H1 (cell line): ENCODE data around the gene DOK7. TPM values are rescaled to one million over a fixed set of nuclear protein-coding genes. Genes with fewer than 3 reads are reported as not detected.

ENCODE experiments used
- BACH1 ChIP-seq: IDR thresholded peaks from 2 replicates; pipeline ENCODE4 v1.6.1; 2012; ENCODE audit warnings: low read length, improper control_type of control experiment
- HDAC2 ChIP-seq, 2 experiments: fragments of 300-600 bp in 1 of 2; sonication (generic) in 1 of 2; IDR thresholded peaks; 2 replicates each; pipeline ENCODE4 v1.6.1; 2011 to 2012; ENCODE audit warnings: low read depth in 2 of 2, low read length in 2 of 2, mild to moderate bottlenecking in 2 of 2, moderate library complexity in 2 of 2, borderline replicate concordance in 1 of 2, inconsistent platforms in 1 of 2
- JUN ChIP-seq: IDR thresholded peaks from 2 replicates; pipeline ENCODE4 v1.6.1; 2011; ENCODE audit warnings: low read depth, mild to moderate bottlenecking, improper control_type of control experiment, low read length
- RAD21 ChIP-seq, 2 experiments: IDR thresholded peaks in 1 of 2; conservative IDR thresholded peaks in 1 of 2; 2 replicates each; pipeline ENCODE4 v1.6.1; 2011; ENCODE audit warnings: low read depth in 2 of 2, low read length in 2 of 2, improper control_type of control experiment in 1 of 2, inconsistent platforms in 1 of 2, mild to moderate bottlenecking in 1 of 2, moderate library complexity in 1 of 2
- RXRA ChIP-seq: IDR thresholded peaks from 2 replicates; pipeline ENCODE4 v1.6.1; 2011; ENCODE audit warnings: low read depth, mild to moderate bottlenecking, low read length, moderate library complexity; ENCODE audit not compliant: insufficient read depth
- polyA plus RNA-seq, 7 experiments: library from polyadenylated mRNA; depleted of rRNA in 3 of 7; stranded (reverse) in 5 of 7; unstranded in 2 of 7; fragments of >200 nt in 5 of 7; fragments of 200-250 nt in 2 of 7; gene quantifications; 1 replicate in 5 of 7; 2 replicates in 1 of 7; 4 replicates in 1 of 7; pipeline versions ENCODE4 v1.2.1 to v1.2.3, GENCODE V29; 2011 to 2013; ENCODE audit warnings: missing spikeins in 2 of 7, mixed read lengths in 2 of 7
- total RNA-seq: library from RNA; stranded (reverse); fragmentation: NEBNext Ultra II Directional; extraction: Animal tissue kit (Norgen Biotek cat#: 25700); gene quantifications from 2 replicates; pipeline ENCODE4 v1.2.1, GENCODE V29; 2021
- TF ChIP-seq, protein P1 (sequence below), 3 experiments: IDR thresholded peaks; 1 replicate in 2 of 3; 2 replicates in 1 of 3; pipeline versions ENCODE4 v1.5.1 to v1.6.1; 2011; ENCODE audit warnings: low read length in 3 of 3, mild to moderate bottlenecking in 3 of 3, inconsistent platforms in 2 of 3, low read depth in 1 of 3, moderate library complexity in 1 of 3; ENCODE audit not compliant: insufficient read depth in 1 of 3; ENCODE audit errors: control extremely low read depth in 1 of 3

The DOK7 gene
- total and polyA plus RNA-seq, 2 of the 8 experiments (the other 6 are each of a cell fraction or from before 2014, with no cell fraction given): 0.32 TPM; not detected in 1

DNA sequence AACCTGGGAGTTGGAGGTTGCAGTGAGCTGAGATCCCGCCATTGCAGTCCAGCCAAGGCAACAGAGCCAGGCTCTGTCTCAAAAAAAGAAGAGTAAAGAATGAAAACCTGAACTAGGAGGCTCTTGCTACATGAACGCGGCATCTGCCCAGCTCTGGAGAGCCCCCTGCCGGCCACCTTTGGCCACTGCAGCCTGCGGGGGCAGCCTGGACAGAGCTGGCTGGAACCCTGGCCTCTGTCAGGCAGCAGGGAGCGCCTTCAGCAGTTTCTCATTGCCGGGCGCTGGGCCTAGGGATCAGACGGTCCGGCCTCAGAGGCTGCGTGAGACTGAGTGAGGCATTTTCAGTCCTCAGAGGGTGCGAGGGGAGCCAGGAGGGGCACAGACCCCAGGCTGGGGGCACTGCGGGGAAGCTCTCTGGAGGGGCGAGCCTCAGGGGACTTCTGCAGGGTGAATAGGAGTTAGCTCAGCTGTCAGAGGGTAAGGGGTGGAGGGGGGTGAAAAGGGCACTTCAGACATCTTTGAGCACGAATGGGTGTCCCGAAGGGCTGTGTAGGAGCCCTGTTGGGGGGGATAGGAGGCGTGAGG, 17.5 kb downstream of the DOK7 start (continued):
- TF ChIP-seq JUN: 0 out of 2 replicates have a peak, but pooled peaks have one; percentile 37
- peak; percentile 78 to 88 for TF ChIP-seq RAD21 (IDR thresholded peaks at IDR 0.05 in 1 of 2, conservative IDR thresholded peaks at IDR 0.05 in 1 of 2; ENCODE audit: low read depth in 2 of 2, low read length in 2 of 2)
- TF ChIP-seq BACH1: no peak
- TF ChIP-seq RXRA: no peak
- TF ChIP-seq, protein P1, sequence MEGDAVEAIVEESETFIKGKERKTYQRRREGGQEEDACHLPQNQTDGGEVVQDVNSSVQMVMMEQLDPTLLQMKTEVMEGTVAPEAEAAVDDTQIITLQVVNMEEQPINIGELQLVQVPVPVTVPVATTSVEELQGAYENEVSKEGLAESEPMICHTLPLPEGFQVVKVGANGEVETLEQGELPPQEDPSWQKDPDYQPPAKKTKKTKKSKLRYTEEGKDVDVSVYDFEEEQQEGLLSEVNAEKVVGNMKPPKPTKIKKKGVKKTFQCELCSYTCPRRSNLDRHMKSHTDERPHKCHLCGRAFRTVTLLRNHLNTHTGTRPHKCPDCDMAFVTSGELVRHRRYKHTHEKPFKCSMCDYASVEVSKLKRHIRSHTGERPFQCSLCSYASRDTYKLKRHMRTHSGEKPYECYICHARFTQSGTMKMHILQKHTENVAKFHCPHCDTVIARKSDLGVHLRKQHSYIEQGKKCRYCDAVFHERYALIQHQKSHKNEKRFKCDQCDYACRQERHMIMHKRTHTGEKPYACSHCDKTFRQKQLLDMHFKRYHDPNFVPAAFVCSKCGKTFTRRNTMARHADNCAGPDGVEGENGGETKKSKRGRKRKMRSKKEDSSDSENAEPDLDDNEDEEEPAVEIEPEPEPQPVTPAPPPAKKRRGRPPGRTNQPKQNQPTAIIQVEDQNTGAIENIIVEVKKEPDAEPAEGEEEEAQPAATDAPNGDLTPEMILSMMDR (IDR thresholded peaks at IDR 0.05; ENCODE audit: control extremely low read depth in 1 of 3, insufficient read depth in 1 of 3, low read depth in 1 of 3, low read length in 3 of 3): peak in 2 of 3 experiments; percentile 97 to 98; a peak in 3 of 4 replicates
- 0 out of 4 replicates have a peak, but pooled peaks of 1 of the 2 experiments have one; percentile 27 for TF ChIP-seq HDAC2 (IDR thresholded peaks at IDR 0.05; ENCODE audit: borderline replicate concordance in 1 of 2, low read depth in 2 of 2, low read length in 2 of 2)
